ENCODE measurements around the gene CCNYL1.

Gene CCNYL1

GRCh38 chr2:207747653-207748560 is 36.5 kb downstream of the CCNYL1 start:
- peaks cover 3% of the 10 kb centered on the region for H3K36me3 ChIP-seq (replicated peaks; ENCODE audit: low read depth, low read length)
- H4K20me1 ChIP-seq (ENCODE audit: insufficient read depth, low read length): no peaks in the 10 kb centered on the region
- H3K27ac ChIP-seq (ENCODE audit: low read length): no peak overlapping the region
- no peak overlapping the region for H3K4me2 ChIP-seq (ENCODE audit: low read length)
- no peak overlapping the region for H3K4me3 ChIP-seq (ENCODE audit: low read length)
- H3K27me3 ChIP-seq (ENCODE audit: low read depth, low read length): no peaks in the 10 kb centered on the region
- H3K9me3 ChIP-seq (ENCODE audit: insufficient read depth, low read length): no peaks in the 10 kb centered on the region
- H3K9ac ChIP-seq (ENCODE audit: low read length): no peak overlapping the region
- no peak for TF ChIP-seq EZH2phosphoT487 (IDR thresholded peaks at IDR 0.05; ENCODE audit: low read depth)
- no peak for TF ChIP-seq CTCF (IDR thresholded peaks at IDR 0.05; ENCODE audit: low read depth, low read length)
- H2AFZ ChIP-seq (ENCODE audit: low read depth, low read length): no peak overlapping the region
- peaks cover 5% of the 10 kb centered on the region; the same call in 1 of the 2 replicates for H3K4me1 ChIP-seq (ENCODE audit: low read length)
- no peaks in the 10 kb centered on the region for H3K79me2 ChIP-seq (ENCODE audit: low read length)

- TF ChIP-seq EZH2phosphoT487 (IDR thresholded peaks at IDR 0.05; ENCODE audit: low read depth) (no peak), CTCF (IDR thresholded peaks at IDR 0.05; ENCODE audit: low read depth, low read length) (no peak)
- Histone ChIP-seq H3K27ac (ENCODE audit: low read length) (no peak overlapping the region), H3K4me3 (ENCODE audit: low read length) (no peak overlapping the region), H4K20me1 (ENCODE audit: insufficient read depth, low read length) (no peaks in the 10 kb centered on the region), H2AFZ (ENCODE audit: low read depth, low read length) (no peak overlapping the region), H3K4me1 (ENCODE audit: low read length) (peaks cover 5% of the 10 kb centered on the region; the same call in 1 of the 2 replicates), H3K36me3 (replicated peaks; ENCODE audit: low read depth, low read length) (peaks cover 3% of the 10 kb centered on the region), H3K4me2 (ENCODE audit: low read length) (no peak overlapping the region), H3K79me2 (ENCODE audit: low read length) (no peaks in the 10 kb centered on the region), H3K9ac (ENCODE audit: low read length) (no peak overlapping the region), H3K9me3 (ENCODE audit: insufficient read depth, low read length) (no peaks in the 10 kb centered on the region), H3K27me3 (ENCODE audit: low read depth, low read length) (no peaks in the 10 kb centered on the region)
Observed at GRCh38 chr2:207748993-207749392, 37.6 kb downstream of the CCNYL1 start.

GRCh38 chr2:207749873-207750272 is 38.4 kb downstream of the CCNYL1 start:
- H2AFZ ChIP-seq (ENCODE audit: low read depth, low read length): no peak overlapping the region
- no peak overlapping the region for H3K4me2 ChIP-seq (ENCODE audit: low read length)
- H3K79me2 ChIP-seq (ENCODE audit: low read length): no peaks in the 10 kb centered on the region
- no peak overlapping the region for H3K9ac ChIP-seq (ENCODE audit: low read length)
- H3K4me3 ChIP-seq (ENCODE audit: low read length): no peak overlapping the region
- TF ChIP-seq EZH2phosphoT487 (IDR thresholded peaks at IDR 0.05; ENCODE audit: low read depth): no peak
- no peak for TF ChIP-seq CTCF (IDR thresholded peaks at IDR 0.05; ENCODE audit: low read depth, low read length)
- no peak overlapping the region for H3K27ac ChIP-seq (ENCODE audit: low read length)
- peaks cover 3% of the 10 kb centered on the region for H3K36me3 ChIP-seq (replicated peaks; ENCODE audit: low read depth, low read length)
- H3K4me1 ChIP-seq (ENCODE audit: low read length): peaks cover 5% of the 10 kb centered on the region; the same call in 1 of the 2 replicates
- H3K27me3 ChIP-seq (ENCODE audit: low read depth, low read length): no peaks in the 10 kb centered on the region
- no peaks in the 10 kb centered on the region for H3K9me3 ChIP-seq (ENCODE audit: insufficient read depth, low read length)
- no peaks in the 10 kb centered on the region for H4K20me1 ChIP-seq (ENCODE audit: insufficient read depth, low read length)

GRCh38 chr2:207750345-207750744 is 38.9 kb downstream of the CCNYL1 start:
- H3K4me2 ChIP-seq (ENCODE audit: low read length): no peak overlapping the region
- H2AFZ ChIP-seq (ENCODE audit: low read depth, low read length): no peak overlapping the region
- H3K27ac ChIP-seq (ENCODE audit: low read length): no peak overlapping the region
- no peak overlapping the region for H3K4me3 ChIP-seq (ENCODE audit: low read length)
- H3K4me1 ChIP-seq (ENCODE audit: low read length): peaks cover 5% of the 10 kb centered on the region; the same call in 1 of the 2 replicates
- H3K79me2 ChIP-seq (ENCODE audit: low read length): no peaks in the 10 kb centered on the region
- no peaks in the 10 kb centered on the region for H4K20me1 ChIP-seq (ENCODE audit: insufficient read depth, low read length)
- TF ChIP-seq EZH2phosphoT487 (IDR thresholded peaks at IDR 0.05; ENCODE audit: low read depth) (no peak), CTCF (IDR thresholded peaks at IDR 0.05; ENCODE audit: low read depth, low read length) (no peak)
- no peak overlapping the region for H3K9ac ChIP-seq (ENCODE audit: low read length)
- peaks cover 3% of the 10 kb centered on the region for H3K36me3 ChIP-seq (replicated peaks; ENCODE audit: low read depth, low read length)
- H3K9me3 ChIP-seq (ENCODE audit: insufficient read depth, low read length): no peaks in the 10 kb centered on the region
- H3K27me3 ChIP-seq (ENCODE audit: low read depth, low read length): no peaks in the 10 kb centered on the region

Measured in OCI-LY3 (cell line).